Mucosa of rectum (tissue), 2 donors: ENCODE results near the gene ARMH3.
"Not testable (repeated sequence)": the region's sequence is repeated elsewhere in the genome, so short reads cannot be mapped to it uniquely, and the experiment has no call there.

Experiments
- H3K27ac ChIP-seq, 2 donors: one replicate each; pipeline ENCODE4 v1.7.0; 2013; ENCODE audit warnings: inconsistent platforms in 2 of 2, low read depth in 2 of 2, low read length in 2 of 2
- H3K27me3 ChIP-seq, 2 donors: one replicate each; pipeline ENCODE4 v1.7.0; 2013; ENCODE audit warnings: low read length in 2 of 2; ENCODE audit not compliant: control insufficient read depth in 2 of 2, insufficient read depth in 2 of 2
- H3K36me3 ChIP-seq, 2 donors: one replicate each; pipeline ENCODE4 v1.7.0; 2013; ENCODE audit warnings: low read length in 2 of 2; ENCODE audit not compliant: control insufficient read depth in 2 of 2, insufficient read depth in 2 of 2
- H3K4me1 ChIP-seq, 2 donors: one replicate each; pipeline ENCODE4 v1.7.0; 2013; ENCODE audit warnings: low read length in 2 of 2, mild to moderate bottlenecking in 1 of 2; ENCODE audit not compliant: control insufficient read depth in 2 of 2, insufficient read depth in 2 of 2
- H3K4me3 ChIP-seq, 2 donors: one replicate each; pipeline ENCODE4 v1.7.0; 2013; ENCODE audit warnings: low read length in 2 of 2
- H3K9ac ChIP-seq, 2 donors: one replicate each; pipeline ENCODE4 v1.7.0; 2013; ENCODE audit warnings: low read length in 2 of 2, low read depth in 1 of 2, mild to moderate bottlenecking in 1 of 2
- H3K9me3 ChIP-seq, 2 donors: one replicate each; pipeline ENCODE4 v1.7.0; 2013; ENCODE audit warnings: low read length in 2 of 2; ENCODE audit not compliant: control insufficient read depth in 2 of 2
- donor health status: healthy.
- donor health status: Normal muscosa, but diverticular disease.

The ARMH3 gene

DNA sequence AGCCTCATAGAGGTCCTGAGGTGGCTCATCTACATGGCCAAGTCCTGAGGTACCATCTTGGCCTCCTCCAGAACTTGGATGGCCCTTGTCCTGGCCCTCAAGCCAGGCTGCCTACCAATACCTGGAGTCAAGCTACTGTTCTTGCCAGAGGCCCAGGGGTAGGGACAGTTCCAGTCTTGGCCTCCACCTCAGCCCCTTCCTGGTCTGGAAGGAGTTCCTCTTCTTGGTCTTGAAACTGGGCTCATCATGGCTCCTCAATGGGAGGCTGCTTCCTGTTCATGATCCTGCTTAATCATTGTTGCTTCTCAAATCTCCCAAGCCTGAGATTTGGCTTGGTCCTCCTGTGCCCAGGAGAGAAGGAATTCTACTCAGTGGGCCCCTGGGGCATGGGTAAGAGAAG, 13.1 kb upstream of the ARMH3 start:
- no peak overlapping the region for H3K27ac ChIP-seq
- no peaks in the 10 kb centered on the region for H3K27me3 ChIP-seq
- peaks cover 7% of the 10 kb centered on the region in 2 donors for H3K36me3 ChIP-seq
- H3K9me3 ChIP-seq: no peaks in the 10 kb centered on the region
- H3K4me3 ChIP-seq: no peak overlapping the region
- H3K9ac ChIP-seq: no peak overlapping the region
- peaks cover 17 to 18% of the 10 kb centered on the region in 2 donors for H3K4me1 ChIP-seq

DNA sequence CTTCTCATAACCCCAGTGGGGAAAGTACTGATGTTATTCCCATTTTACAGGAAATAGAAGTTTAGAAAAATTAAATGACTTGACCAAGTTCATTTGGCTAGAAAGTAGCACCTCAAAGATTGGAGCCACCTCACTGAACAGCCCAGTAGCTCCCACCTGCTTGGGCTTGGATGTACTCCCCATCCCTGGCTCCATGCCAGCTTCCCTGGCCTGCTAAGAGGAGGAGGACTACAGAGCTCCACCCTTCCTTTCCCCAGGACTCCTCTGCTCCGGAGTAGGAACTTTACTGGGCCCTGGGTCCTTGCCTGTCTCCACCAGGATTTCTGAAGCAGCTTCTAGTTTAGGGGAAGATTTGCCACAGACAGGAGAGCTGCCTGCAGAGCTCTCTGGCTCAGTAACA, 12.2 kb upstream of the ARMH3 start:
- Histone ChIP-seq H3K9me3 (no peaks in the 10 kb centered on the region), H3K9ac (no peak overlapping the region), H3K27me3 (no peaks in the 10 kb centered on the region), H3K4me3 (no peak overlapping the region), H3K4me1 (peaks cover 17 to 18% of the 10 kb centered on the region in 2 donors), H3K36me3 (peaks cover 7% of the 10 kb centered on the region in 2 donors), H3K27ac (no peak overlapping the region)

DNA sequence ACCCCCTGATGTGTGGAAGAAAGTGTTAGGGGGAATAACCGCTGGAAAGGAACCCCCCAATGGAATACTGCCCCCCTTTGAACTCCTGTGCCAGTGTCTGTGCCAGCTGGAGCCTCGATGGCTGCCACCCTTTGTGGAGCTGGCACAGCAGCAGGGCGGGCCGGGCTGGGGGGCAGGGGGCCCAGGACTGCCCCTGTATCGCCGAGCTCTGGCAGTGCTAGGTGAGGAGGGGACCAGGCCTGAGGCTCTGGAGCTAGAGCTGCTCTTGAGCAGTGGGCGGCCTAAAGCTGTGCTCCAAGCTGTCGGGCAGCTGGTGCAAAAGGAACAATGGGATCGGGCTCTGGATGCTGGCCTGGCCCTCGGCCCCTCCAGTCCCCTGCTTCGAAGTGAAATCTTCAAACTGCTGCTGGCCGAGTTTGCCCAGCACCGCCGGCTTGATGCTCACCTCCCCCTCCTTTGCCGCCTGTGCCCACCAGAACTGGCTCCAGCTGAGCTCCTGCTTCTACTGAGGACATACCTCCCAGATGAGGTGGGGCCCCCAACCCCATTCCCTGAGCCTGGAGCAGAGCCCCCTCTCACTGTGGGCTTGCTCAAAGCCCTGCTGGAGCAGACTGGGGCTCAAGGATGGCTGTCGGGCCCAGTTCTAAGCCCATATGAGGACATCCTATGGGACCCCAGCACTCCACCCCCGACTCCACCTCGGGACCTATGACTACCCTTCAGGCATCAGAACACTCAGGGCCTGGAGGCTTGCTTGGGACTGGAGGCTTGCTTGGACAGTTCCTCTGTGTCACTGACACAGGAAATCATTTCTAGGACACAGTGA, 11.3 kb upstream of the ARMH3 start:
- Histone ChIP-seq H3K27me3 (no peaks in the 10 kb centered on the region), H3K9ac (no peak overlapping the region), H3K4me1 (peaks cover 17 to 18% of the 10 kb centered on the region in 2 donors), H3K4me3 (peak overlapping the region; percentile 81 to 85), H3K36me3 (peaks cover 7% of the 10 kb centered on the region in 2 donors), H3K9me3 (no peaks in the 10 kb centered on the region), H3K27ac (no peak overlapping the region)

DNA sequence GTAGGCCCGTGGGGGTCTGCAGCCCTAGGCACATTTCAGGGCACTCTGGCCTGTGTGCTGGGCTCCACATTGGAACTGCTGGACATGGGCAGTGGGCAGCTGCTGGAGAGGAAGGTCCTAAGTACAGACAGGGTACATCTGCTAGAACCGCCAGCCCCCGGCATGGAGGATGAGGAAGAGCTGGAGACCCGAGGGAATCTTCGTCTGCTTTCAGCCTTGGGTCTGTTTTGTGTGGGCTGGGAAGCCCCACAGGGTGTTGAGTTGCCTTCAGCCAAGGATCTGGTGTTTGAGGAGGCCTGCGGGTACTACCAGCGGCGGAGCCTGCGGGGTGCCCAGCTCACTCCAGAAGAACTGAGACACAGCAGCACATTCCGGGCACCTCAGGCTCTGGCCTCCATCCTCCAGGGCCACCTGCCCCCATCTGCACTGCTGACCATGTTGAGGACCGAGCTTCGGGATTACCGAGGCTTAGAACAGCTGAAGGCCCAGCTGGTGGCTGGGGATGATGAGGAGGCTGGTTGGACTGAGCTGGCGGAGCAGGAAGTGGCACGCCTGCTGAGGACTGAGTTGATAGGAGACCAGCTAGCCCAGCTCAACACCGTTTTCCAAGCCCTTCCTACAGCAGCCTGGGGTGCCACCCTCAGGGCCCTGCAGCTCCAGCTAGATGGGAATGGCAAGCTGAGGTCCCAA, 10.6 kb upstream of the ARMH3 start:
- peaks cover 17 to 18% of the 10 kb centered on the region in 2 donors for H3K4me1 ChIP-seq
- H3K4me3 ChIP-seq: peak overlapping the region; percentile 81 to 85
- H3K9ac ChIP-seq: peak overlapping the region; percentile 85 to 93
- H3K9me3 ChIP-seq: no peaks in the 10 kb centered on the region
- H3K27me3 ChIP-seq: no peaks in the 10 kb centered on the region
- peaks cover 7% of the 10 kb centered on the region in 2 donors for H3K36me3 ChIP-seq
- peak overlapping the region in 1 of 2 donors; percentile 93 for H3K27ac ChIP-seq

DNA sequence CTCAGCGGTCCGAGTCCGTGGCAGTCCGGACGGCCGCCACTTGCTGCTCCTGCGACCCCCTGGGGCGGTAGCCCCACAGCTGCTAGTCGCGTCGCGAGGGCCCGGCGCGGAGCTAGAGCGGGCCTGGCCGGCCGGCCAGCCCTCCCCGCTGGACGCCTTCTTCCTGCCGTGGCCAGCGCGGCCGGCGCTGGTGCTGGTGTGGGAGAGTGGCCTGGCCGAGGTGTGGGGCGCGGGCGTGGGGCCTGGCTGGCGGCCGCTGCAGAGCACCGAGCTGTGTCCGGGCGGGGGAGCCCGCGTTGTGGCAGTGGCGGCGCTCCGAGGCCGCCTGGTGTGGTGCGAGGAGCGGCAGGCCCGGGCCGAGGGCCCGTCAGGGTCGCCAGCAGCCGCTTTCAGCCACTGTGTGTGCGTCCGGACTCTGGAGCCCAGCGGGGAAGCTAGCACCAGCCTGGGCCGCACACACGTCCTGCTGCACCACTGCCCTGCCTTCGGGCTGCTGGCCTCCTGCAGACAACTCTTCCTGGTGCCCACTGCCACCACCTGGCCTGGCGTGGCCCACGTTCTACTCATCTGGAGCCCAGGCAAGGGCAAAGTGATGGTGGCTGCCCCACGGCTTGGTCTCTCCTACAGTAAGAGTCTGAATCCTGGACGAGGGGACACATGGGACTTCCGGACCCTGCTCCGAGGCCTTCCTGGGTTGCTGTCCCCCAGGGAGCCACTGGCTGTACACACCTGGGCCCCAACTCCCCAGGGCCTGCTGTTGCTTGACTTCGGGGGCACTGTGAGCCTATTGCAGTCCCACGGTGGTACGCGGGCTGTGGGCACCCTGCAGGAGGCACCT, 9.8 kb upstream of the ARMH3 start:
- Histone ChIP-seq H3K36me3 (peaks cover 7% of the 10 kb centered on the region in 2 donors), H3K27ac (peak overlapping the region; percentile 88 to 93), H3K4me3 (peak overlapping the region; percentile 81 to 85), H3K9ac (peak overlapping the region; percentile 85 to 93), H3K27me3 (no peaks in the 10 kb centered on the region), H3K4me1 (peaks cover 17 to 18% of the 10 kb centered on the region in 2 donors), H3K9me3 (no peaks in the 10 kb centered on the region)

DNA sequence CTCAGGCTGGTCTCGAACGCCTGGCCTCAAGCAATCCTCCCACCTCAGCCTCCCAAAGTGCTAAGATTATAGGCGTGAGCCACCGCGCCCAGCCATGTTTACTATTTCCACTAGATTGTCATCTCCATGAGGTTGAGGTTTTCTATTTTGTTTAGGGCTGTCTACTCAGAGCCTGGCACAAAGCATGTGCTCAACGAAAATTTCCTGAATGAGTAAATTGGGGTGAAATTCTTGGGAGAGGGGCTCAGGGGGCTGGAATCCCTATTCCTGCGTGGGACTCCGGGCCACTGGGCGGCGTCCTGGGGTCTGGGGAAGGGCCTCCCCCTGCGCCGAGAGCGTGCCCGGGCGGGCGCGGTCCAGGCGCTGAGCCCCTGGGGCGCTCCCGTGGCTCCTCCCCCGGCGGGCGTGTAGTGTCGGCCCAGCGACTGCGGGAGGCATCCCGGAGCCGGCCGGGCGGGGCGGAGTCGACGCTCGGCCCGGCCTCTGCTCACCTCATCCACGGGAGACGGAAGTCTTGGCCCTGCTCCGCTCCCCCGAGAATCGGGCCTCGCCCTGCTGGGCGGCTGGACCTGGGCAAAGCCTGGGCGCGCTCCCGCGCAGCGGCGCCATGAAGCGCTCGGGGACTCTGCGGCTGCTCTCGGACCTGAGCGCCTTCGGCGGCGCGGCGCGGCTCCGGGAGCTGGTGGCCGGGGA, 9.0 kb upstream of the ARMH3 start, which contains the start of gene HPS6:
TSS of gene HPS6 (plus strand) at position 482 of the 693 bp plus-strand sequence. CDS start at position 608, 126 bp downstream.
- H3K4me1 ChIP-seq: peaks cover 17 to 18% of the 10 kb centered on the region in 2 donors
- H3K36me3 ChIP-seq: peaks cover 7% of the 10 kb centered on the region in 2 donors
- peak within 1 kb of the TSS; percentile 88 to 93 for H3K27ac ChIP-seq
- peak within 1 kb of the TSS; percentile 81 to 85 for H3K4me3 ChIP-seq
- H3K9ac ChIP-seq: peak within 1 kb of the TSS; percentile 85 to 93
- H3K27me3 ChIP-seq: no peaks in the 10 kb centered on the region
- no peaks in the 10 kb centered on the region for H3K9me3 ChIP-seq

DNA sequence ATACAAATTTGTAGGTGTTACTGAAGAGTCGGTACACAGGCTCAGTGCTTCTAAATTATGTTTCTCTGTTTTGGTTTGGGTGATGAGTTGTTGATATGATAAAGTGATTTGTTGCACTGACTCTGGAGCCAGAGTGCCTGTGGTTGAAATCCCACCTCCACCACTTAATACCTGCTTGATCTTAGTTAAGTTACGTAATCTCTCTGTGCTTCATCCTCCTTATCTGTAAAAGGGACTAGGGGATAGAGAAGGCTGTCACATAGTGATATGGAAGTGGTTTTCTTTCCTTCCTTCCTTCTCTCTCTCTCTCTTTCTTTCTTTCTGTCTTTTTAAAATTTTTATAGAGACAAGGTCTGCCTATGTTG, 8.5 kb upstream of the ARMH3 start:
- H3K36me3 ChIP-seq: peaks cover 7% of the 10 kb centered on the region in 2 donors
- no peaks in the 10 kb centered on the region for H3K9me3 ChIP-seq
- peak overlapping the region in 1 of 2 donors; percentile 85 for H3K4me3 ChIP-seq
- no peaks in the 10 kb centered on the region for H3K27me3 ChIP-seq
- H3K9ac ChIP-seq: peak overlapping the region in 1 of 2 donors; percentile 93
- peaks cover 17 to 18% of the 10 kb centered on the region in 2 donors for H3K4me1 ChIP-seq
- peak overlapping the region; percentile 88 to 93 for H3K27ac ChIP-seq

DNA sequence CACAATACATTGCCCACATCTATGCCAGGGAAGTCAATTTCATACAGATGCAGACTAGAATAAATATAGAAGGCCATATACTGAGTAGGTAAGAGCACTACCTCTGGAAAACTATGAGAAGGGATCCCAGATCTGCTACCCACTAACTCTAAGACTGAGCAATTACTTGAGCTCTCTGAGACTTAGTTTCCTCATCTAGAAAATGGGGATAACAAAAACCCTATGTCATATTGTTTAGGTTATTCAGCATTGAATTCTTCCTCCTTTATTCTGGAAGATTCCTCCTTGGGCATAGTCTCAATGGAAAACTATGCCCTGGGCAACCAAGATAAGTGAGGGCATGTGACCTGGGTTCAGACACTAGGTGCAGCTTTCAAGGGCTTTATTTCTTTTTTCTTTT, 4.0 kb upstream of the ARMH3 start:
- H3K27me3 ChIP-seq: no peaks in the 10 kb centered on the region
- H3K9ac ChIP-seq: no peak overlapping the region
- no peak overlapping the region for H3K27ac ChIP-seq
- peaks cover 0 to under 1% of the 10 kb centered on the region in 2 donors for H3K4me1 ChIP-seq
- no peaks in the 10 kb centered on the region for H3K36me3 ChIP-seq
- no peak overlapping the region for H3K4me3 ChIP-seq
- no peaks in the 10 kb centered on the region for H3K9me3 ChIP-seq

DNA sequence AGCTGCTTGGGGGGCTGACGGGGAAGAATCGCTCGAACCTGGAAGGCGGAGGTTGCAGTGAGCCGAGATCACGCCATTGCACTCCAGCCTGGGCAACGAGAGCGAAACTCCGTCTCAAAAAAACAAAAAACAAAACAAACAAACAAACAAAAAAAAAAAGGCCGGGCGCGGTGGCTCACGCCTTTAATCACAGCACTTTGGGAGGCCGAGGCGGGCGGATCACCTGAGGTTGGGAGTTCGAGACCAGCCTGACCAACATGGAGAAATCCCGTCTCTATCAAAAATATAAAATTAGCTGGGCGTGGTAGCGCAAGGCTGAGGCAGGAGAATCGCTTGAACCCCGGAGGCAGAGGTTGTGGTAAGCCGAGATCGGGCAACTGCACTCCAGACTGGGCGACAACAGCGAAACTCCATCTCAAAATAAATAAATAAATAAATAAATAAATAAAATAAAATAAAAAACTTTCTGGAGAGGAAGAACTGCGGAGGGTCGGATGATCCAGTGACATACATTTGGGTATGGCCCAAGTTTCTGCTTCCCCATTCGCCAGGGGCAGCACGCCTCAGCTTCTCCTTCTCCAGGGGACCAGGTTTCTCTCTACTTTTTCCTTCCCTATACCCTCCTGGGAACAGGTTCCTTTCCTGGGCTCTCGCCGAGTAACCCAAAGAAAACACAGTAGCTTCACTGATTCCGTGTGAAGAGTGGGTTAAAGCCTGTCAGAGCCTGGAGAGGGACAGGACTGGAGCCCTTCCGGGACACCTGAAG, 909 bp downstream of the ARMH3 start:
- H3K27me3 ChIP-seq, H3K9me3 ChIP-seq, H3K4me1 ChIP-seq, H3K36me3 ChIP-seq: not testable (repeated sequence)
- Histone ChIP-seq H3K4me3 (peak overlapping the region; percentile 77 to 98), H3K9ac (peak overlapping the region; percentile 71 to 97), H3K27ac (peak overlapping the region; percentile 92 to 94)
